Muscle of arm (tissue), 14 donors: ENCODE data around the gene NRG3. TPM values are rescaled to one million over a fixed set of nuclear protein-coding genes. Genes with fewer than 3 reads are reported as not detected.

Experiments
- DNase-seq: peaks from one replicate; pipeline ENCODE4 v3.0.0-alpha.2; 2013
- long read RNA-seq, 11 donors: transcript quantifications; one replicate each; lab custom pipeline, GENCODE V29; 2026
- polyA plus RNA-seq, 12 donors: library from polyadenylated mRNA; unstranded; fragments of 120-200 nt; gene quantifications; one replicate each; pipeline ENCODE4 v1.2.1, GENCODE V29; 2013; ENCODE audit not compliant: insufficient read length in 12 of 12

The NRG3 gene
- 1 to 10 TPM in 1 of 12 donors, under 1 TPM in 8, not detected in 3; 0.07 to 2.1 (median 0.31) TPM for polyA plus RNA-seq
- long read RNA-seq, donor 1 = 0 reads
- long read RNA-seq, donor 2 = 0 reads
- long read RNA-seq, donor 3 = 0 reads
- long read RNA-seq, donor 4 = 0 reads
- long read RNA-seq, donor 5 = 0 reads
- long read RNA-seq, donor 6 = 0 reads
- long read RNA-seq, donor 7 = 0 reads
- long read RNA-seq, donor 8 = 0 reads
- long read RNA-seq, donor 9 = 0 reads
- long read RNA-seq, donor 10 = 0 reads
- long read RNA-seq, donor 11 = 0 reads

DNA sequence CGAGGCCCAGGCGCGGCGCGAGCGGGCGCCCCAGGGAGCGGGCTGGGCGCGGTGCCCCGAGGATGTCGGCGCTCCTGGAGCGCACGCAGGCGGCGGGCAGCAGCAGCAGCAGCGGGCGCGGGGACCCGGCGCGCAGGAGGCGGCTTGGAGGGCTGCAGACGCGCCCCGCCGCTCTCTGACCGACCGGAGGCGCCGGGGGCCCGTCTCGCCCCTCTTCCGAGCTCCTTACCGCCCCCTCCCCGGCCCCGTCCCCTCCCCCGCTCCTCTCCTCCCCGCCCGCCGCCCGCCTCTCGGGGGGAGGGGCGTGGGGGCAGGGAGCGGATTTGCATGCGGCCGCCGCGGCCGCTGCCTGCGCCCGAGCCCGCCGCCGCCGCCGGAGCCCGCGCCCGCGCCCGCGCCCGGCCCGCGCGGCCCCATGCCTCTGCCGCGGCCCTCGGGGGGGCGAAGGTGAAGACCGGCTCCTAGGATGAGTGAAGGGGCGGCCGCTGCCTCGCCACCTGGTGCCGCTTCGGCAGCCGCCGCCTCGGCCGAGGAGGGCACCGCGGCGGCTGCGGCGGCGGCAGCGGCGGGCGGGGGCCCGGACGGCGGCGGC lies at the start of gene NRG3:
Gene NRG3, plus strand, starts transcription at position 320 of the 592 bp plus-strand sequence.
- no peak for DNase-seq

DNA sequence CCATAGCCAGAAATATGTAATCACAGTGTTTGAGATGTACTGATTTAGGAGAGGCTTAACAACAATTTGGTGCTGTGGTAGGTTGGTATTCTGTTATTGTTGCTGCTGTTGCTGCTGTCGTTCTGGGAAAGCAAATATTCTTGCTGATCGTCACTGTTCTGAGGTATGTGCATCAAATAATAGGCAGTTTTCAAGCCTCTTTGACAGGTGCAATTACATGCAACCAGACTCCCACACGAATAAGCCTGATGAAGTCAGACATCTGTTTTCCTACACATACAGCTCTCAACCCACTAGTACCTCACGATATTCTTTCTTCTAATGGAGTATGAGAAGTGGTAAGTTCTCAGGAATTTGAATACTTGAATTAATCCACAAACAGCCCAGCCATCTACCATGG lies 46.7 kb upstream of the NRG3 start:
- no peak for DNase-seq

DNA sequence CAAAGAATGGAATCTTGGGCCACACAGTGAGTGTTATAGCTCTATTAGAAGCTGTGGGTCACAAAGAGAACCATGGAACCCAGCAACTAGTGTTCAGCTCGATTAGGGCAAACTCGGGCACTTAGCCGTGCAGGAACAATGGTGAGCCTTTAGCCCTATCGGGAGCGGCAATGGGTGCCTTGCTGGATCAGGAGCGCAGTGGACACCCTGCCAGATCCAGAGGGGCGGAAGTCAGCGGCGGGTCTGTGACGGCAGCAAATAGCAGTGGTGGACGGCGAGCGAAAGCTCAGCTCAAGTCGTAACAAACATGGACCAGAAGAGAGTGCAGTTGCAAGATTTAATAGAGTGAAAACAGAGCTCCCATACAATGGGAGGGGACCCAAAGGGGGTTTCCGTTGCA lies 43.9 kb upstream of the NRG3 start:
- no peak for DNase-seq

DNA sequence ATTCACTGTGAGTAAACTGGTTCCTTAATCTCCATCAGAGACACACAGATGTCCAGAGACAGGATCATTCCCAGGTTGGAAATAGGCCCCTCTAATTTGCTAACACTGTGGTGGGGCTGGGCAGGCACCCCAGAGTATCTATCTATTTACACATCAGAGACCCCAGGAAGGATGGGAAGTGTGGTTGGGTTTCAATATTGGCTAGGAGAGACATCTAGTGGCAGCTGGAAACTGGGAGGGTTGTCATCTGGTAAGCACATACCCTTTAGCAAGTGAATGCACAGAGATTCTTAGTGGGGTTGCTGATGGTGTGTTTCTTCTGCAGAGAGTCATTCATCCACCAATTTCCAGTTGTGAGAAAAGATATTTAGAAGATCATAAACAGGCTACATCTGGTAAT lies 36.0 kb upstream of the NRG3 start:
- no peak for DNase-seq

DNA sequence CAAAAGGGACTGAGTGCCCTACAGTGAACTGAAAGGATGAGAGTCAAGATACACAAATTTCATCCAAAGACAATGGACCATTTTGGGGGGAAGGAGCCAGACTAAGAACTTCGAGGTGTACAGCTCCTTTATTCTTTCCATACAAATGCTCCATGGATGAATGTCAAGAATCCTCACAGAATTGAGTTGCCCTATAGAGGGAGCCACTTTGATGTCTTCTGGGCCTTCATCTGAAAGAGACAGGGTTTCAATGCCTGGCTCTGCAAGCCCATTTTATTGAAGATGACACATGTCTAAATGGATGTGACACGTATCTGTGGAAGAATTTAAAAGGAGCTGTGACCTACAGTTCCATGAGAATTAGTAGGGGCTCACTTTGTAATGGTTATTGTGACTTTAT lies 32.0 kb upstream of the NRG3 start:
- no peak for DNase-seq

DNA sequence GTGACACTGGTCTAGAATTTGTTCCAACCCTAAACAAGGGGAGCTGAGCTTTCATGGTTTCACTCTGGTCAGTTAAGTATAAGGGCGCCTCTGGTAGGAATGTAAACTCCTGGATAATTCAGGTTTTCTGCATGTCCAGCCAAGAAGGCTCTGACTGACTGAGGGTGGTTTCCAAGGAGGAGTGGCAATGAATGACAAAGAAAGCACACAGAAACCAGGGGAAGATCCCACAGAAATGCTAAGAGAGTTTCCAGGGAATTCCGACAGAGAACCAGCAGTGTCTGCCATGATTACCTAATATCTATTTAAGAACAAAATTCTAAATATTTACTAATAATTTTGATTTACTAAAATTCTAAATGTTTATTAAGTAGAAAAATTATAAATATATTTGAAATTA lies 27.3 kb upstream of the NRG3 start:
- DNase-seq = no peak

DNA sequence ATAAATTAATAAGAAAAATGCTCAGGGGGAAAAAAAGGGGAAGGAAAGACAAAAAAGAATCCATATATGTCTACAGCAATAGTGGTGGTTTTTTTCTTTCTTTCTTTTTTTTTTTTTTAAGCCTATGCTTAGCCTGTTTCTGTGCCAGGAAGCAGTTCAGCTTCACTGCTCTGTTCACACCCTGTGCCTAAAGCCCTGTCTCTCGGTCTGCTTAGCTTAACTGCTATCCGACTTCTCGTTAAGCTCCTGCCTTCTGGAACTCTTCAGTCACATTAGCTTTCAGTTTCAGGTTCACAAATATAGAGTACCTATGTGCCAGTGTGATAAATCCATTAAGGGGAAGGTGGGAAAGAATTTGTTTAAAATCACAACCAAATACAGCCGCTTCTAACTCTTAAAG lies 26.5 kb upstream of the NRG3 start:
- DNase-seq = no peak

DNA sequence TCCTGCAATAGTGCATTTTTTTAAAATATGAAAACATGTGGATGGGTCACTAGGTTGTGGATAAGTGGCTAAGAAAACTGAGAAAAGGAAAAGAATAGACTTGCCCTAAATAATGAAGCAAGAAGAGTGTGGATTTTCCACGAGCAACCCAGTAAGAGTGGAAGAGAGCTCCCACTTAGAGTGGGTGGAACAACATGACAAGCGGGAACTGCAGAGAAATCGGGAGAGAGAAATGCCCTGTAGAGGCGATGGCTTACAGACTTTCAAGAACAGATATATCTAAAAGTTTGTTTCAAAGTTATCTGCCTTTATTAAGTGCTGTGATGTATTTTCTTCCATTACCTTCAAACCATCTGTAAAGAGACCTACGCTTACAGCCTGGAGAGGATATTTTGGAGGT lies 26.1 kb upstream of the NRG3 start:
- no peak for DNase-seq

DNA sequence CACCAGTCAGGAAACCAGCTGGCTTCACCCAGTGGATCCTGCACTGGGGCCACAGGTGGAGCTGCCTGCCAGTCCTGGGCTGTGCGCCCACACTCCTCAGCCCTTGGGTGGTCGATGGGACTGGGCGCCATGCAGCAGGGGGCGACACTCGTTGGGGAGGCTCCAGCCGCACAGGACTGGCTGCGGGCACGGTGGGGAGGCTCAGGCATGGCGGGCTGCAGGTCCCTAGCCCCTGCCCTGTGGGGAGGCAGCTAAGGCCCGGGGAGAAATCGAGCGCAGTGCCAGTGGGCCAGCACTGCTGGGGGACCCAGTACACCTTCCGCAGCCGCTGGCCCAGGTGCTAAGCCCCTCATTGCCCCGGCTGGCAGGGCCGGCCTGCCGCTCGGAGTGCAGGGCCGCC lies 12.4 kb upstream of the NRG3 start:
- DNase-seq = no peak

DNA sequence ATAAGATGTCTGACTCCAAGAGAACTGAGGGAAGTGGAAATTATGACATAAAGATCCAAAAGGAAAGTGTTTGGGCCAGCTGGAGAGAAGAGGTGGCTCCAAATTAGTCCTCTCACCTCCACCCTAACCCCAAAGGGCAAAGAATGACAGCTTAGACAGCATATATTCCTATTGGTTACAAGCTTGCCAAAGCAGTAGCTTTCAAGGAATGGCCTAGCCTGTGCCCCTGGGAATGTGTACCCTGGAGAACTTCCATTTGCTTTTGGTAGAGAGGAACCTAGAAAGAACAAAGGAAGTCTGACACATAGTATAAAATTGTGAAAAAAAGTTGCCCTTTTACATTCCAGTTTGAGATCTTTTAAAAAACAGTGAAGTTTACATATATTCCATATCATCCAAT lies 11.2 kb upstream of the NRG3 start:
- no peak for DNase-seq

DNA sequence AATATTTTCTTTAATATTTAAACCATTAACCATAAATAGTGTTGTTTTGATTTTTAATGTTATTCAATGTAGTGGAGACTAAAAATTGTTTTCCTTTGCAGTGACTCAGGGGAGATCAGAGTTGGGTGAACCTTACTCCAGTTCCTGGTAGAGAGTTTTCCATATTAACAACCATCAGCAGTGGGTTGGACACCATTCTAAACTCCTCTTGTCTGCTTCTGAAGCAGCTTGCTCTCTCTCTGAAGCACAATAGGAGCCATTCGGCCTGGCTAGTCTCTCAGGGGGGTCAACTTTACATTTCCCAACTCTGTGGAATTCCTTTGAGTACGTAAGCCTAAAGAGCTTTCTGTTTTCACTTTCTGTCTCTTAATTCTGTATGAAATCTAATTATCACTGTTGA lies 9.4 kb upstream of the NRG3 start:
- DNase-seq = no peak

DNA sequence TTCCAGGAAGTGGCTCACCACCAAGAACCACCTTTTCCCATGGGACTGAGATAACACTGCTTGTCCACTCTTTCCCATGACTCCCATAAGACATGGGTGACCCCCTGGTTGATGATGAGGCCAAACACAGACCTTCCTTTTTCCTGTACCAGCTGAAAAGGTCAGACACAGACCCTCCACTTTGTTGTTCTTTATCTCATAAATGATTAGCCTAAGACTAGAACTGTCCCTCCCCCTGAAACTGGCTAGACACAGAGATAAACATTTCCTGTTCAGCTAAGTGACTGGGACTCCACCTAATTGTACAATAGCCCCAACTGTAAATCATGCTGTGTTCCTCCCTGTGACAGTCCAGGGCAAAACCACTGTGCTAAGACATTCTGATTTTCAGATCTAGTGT lies 8.2 kb upstream of the NRG3 start:
- no peak for DNase-seq

DNA sequence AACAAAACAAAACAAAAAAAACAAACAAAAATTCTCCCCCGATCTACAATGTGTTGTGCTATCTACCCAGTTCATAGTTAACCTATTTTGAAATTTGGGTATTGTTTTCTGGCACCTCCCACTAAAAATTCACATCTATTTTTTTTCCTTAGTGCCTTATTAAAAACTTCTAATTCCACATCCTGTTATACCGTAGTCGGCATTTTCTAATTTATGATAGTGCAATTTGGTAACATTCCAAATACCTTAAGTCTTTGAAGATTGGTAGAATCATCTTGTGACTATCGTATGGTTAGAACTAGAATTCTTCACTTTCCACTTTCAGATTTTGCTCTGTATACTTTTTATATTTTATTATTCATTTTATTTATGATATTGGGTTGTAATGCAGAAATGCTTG lies 4.5 kb upstream of the NRG3 start:
- DNase-seq = no peak

DNA sequence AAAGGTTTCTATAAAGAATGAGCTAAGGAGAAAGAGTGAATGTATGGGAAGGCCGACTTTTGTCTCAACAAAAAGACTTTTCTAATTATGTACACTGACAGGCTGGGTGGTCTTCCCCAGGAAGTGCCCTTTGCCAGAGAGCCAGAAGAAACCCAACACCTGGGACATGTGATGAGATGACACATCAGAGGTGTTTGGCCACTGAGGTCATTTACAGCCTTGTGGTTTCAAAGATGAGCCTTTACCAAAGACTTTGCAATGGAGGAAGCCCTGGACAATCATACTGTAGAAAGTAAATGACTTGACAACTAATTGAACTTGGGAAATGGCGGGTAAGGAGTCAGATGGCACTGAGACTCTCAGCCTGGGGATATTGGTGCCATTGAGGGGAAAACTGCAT lies 3.4 kb upstream of the NRG3 start:
- DNase-seq = no peak

DNA sequence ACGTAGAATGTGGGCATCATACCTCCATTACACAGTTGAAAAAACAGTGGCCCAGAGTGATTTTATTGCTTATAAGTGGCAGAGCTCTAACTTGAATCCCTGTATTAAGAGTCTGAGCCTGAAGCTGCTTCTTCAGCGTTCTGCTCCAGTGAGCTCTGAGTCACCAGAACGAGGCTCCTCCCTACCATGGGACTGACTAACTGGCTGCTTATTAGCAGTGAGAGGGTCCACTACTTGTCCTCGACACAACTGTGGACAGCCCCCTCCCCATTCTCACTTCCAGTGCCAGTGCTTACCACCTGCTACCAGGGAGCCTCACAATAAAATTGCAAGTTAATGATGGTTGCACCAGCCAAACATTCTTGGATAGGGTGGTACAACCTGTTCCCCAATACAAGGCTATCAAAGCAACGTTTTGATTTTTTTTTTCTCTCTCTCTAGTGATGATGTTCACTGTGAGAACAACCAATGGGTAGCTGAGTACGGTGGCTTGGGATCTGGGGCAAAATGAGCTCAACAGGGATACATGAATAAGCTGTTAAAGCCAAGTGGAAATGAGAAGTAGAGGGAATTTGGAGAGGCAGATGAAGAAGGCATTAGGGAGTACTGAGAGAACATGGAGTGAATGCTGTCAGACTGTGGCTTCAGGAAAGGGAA lies 2.7 kb upstream of the NRG3 start:
- DNase-seq = no peak

DNA sequence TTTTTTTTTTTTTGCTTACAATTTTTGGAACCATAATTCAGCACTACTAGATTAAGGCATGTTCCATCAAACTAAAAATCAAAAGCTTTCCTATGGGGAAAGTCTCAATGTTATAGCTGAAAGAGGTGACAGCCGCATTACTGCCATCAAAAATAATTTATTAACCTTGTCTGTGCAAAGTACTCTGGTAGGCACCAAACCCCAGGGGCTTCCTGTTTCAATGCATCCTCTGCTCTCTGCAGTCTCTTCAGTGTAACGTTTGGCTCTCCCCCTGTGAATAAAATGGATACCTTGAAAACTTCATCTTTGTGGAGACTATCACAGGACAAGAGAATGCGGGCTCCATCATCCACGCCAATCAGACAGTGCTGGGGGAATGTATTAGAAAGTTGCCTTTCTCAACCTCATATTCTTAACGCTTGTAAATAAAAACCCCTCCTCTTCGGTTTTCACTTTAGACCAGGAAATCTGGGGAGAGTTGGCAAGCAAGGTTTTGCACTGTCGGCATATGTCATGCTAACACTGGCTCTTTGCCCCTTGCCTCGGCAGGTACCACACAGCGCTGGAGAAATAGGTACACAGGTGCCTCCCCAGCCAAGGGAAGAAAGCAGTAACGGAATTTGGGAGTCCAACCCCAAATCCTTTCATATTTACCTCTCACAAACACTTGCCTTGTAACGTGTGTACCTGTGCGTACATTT lies 1.6 kb upstream of the NRG3 start:
- no peak for DNase-seq

DNA sequence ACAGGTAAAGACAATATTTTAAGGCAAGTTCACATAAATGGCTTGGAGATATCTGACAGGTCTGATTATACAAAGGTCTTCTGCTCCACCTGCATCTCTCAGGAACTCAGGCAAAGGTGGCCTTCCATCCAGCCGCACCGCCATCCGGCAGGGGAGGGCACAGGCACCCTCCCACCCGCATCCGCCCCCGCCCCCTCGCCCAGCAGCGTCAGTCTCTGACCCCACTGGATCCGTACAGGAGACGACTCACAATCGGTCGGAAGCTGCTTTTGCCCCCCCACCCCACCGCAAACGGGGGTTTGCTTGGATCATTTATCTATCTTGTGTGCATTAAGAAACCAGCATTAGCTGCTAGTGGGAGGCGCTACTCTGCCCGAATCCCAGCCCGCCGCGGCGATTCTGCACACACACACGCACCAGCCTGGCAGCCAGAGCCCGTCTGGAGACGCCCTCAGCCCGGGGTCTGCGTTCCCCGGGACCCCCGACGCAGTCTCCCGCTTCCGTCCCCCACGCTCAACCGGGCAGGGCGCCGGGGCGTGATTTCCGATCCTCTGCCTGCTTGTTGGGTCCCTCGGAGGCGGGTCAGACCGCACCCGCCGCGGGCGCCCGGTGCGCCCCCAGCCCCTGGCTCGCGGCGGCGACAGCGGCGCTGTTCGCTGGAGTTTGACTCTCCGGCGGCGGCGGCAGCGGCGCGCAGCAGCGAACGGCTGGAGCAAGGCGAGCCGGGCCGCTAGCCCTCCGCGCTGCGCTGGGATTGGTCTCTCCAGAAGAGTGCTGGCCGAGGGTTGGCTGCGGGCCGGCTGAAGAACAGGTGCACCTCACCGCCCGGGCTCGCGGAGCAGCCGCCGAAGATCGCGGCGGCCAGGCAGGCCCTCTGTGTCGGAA lies 820 bp upstream of the NRG3 start:
- peak; percentile 50 for DNase-seq

DNA sequence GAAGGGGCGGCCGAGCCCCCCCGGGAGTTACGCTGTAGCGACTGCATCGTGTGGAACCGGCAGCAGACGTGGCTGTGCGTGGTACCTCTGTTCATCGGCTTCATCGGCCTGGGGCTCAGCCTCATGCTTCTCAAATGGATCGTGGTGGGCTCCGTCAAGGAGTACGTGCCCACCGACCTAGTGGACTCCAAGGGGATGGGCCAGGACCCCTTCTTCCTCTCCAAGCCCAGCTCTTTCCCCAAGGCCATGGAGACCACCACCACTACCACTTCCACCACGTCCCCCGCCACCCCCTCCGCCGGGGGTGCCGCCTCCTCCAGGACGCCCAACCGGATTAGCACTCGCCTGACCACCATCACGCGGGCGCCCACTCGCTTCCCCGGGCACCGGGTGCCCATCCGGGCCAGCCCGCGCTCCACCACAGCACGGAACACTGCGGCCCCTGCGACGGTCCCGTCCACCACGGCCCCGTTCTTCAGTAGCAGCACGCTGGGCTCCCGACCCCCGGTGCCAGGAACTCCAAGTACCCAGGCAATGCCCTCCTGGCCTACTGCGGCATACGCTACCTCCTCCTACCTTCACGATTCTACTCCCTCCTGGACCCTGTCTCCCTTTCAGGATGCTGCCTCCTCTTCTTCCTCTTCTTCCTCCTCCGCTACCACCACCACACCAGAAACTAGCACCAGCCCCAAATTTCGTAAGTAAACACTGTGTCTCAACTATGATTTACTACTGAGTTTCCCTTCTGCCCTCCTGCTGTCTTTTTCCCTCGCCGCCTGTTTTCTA lies 666 bp downstream of the NRG3 start:
- no peak for DNase-seq

DNA sequence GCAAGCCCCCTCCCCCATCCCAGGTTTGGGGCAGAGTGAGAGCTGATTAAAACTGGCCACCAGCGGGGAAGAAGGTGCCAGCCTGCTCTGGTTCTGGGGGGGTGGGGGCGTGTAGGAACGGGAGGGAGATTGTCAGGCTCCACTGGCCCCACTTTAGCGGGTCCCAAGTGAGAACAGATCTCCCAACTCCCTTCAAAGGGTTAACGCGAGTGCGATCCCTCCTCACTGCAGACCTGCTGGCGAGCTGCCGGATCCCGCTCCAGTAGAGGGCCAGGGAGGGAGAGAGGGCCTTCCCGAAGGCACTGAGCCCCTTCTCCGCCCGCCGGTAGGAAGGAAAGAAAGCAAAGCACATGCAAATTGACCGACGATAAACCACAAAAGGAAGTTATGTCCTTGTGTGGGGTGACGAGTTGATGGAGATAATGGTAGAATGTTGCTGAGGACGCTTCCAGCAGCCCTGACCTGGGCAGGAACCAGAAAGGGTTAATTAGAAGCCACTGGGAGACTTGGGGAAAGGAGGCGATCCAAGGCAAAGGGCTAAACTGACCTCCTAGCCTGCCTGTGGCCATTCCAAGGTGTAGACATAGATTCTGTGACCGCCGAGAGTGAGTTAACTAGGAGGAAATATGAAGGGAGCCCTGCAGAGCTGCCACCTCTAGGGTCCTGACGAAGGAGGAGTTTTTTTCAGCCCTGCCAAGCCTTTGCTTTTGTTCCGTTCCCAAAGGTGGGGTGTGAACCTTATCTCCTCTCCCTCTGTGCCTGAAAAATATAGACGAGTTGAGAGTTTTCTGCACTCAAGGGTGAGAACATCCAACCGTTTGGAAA lies 1.5 kb downstream of the NRG3 start:
- no peak for DNase-seq

DNA sequence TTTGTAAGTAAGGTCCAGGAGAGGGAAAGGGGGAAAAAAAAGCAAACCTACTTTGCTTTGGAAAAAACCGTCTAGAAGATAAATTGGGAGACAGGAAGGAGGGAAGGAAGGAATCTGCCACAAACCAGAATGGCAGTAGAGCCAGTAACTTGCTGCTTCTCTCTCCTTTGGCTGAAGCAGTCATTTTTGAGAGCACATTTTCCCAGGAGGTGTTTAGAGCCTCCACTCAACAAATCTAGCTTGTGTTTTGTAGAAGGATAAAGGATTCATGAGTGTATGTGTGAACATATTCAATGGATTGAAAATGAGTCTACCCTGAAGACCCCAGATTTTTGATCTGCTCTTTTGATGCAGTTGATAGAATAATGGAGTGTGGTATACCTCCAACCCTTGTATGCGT lies 2.6 kb downstream of the NRG3 start:
- DNase-seq = no peak
